ENCODE results near the gene RPP25L.

RPP25L gene

DNA sequence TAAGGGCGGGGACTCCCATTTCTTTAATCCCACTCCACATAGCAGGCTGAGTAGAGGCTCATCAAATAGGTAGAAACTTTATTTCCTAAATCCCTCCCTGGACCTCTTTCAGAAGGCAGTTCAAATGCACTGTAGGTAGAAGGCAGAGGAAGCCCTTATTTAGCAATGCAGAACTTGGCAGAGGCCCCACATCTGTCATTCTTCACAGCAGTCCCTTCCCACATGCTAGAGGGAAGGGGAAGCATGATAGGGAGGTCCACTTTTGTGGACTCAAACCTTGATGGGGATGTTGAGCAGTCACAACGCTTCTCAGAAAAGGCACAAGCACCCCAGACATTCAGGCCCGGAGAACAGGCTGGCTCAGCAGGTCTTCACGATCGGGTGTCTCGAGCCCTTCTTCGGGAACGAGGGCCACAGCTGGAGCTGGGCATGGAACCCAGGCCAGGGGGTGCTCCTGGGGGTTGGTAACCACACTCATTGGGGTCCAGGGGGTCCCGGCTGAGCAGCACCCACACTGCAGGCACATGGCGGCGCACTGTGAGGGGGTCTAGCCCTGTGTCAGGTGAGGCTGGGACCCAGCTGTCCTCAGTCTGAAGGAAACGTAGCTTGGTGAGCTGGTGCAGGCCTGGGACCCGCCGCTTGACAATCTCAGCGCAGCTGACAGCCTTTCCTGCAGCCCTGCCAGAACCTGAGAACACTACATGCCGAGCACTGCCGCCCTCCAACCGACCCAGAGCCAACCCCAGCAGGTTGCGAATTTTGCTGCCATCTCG is 1.3 kb downstream of the RPP25L start:
- DNase-seq: peak in 3 of 4 experiments; percentile 29 to 50 (median 31)

DNA sequence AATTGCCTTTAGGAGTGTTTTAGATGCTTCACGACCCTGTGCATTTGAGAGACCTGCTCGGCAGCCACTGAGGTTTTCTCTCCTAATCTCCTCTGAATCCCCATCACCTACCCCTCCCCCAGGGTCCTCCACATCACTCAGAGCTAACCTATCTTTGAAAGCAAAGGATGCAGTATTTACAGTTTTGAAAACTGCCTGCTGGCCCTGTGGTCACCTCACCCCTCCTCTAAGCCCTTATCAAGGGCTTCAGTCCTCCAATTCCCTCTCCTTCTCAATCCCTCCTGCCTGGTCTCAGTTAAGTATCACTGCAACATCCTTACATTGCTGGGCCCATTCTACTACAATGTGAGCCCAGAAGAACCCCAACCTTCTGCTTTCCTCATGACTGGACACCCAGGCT is 4.6 kb downstream of the RPP25L start:
- DNase-seq: no peak

DNA sequence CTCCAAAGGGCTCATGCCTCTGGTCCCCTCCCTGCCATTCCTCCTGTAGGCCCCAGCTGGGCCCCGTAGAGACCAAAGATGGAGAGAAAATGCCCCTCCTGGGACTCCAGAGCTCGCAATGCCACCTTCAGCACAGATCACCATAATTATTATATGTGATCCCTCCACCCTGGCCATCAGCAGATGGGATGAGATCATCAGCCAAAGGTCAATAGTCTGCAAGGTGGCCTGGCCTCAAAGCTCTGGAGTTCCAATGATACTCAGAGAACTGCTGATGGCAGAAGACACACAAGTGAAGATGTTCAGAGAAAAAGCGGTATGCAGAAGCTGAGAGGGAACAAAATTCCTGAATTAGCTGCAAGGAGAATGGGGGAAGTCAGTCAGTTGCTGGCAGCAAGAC is 5.0 kb downstream of the RPP25L start:
- no peak for DNase-seq

DNA sequence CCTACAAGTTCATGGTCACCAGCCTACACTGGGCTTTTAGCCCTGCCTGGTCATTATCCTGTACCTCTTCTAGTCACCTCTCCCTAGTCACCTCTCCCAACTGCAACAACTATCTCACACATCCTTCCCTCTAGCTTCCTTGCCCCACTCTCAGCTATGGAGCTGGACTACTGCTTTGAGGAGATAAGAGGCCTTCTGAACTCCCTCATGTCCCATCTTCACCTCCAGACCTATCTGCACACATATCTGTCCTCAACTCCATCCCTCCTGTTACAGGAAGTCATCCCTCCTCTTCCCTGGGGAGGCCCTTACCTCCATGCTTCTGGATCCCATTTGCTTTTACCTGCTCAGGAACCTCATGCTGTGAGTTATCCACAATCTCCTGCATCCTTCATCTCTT is 5.7 kb downstream of the RPP25L start:
- DNase-seq: no peak

DNA sequence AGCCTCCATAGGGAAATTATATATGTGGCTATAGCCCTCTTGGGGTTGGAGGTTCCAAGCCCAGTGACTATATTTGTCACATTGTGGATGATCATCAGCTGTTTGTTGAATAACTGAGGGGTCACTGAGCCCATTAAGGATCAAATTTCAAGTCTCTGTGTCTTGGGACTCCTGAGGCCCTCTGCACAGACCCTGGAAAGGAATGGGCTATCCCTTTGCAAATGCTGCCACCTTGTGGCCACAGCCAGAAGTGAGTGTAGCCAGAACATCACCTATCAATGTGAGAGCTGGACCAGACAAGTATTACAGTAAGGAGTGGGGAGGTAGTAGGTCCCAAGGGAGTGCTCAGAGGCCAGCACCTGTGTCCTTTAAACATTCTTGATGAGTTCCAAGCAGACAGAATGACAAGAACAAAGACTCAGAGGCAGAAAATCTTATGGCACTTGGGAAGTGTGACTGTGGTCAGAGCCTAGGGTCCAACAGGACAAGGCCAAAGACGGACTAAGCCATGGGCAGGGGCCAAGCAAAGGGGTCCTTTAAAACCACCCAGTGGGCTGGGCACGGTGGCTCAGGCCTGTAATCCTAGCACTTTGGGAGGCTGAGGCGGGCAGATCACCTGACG is 8.2 kb downstream of the RPP25L start:
- DNase-seq: peak; percentile 78 to 88 (median 85)

DNA sequence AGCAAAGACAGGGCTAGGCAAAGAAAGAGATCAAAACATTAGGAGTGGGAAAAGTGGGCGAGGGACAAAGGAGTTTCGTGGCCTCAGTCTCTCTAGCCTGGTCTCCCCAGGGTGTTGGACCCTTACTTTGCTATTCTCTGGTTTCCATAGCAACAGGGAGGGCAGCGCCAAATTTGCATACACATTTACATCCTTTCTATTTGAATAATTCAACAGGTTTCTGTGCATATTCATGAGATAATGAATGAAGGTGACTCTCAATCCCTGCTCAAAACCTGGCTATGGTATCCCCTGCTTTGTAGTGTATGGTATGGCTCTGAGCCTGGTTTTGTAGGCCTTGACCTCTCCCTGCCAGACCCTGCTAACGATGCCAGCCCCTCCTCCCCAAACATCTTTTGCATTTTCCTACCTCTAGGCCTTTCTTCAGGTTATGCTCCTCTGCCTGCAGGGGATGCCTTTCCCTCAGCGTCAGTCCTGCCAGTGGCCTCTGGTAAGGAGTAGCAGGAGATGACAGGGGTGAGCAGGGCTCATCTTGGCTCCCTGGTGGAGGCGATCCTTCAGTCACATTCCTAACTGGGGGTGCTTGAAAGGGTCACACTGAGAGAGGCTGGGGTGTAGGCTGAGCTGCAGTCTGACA is 9.8 kb downstream of the RPP25L start:
- DNase-seq: no peak

DNA sequence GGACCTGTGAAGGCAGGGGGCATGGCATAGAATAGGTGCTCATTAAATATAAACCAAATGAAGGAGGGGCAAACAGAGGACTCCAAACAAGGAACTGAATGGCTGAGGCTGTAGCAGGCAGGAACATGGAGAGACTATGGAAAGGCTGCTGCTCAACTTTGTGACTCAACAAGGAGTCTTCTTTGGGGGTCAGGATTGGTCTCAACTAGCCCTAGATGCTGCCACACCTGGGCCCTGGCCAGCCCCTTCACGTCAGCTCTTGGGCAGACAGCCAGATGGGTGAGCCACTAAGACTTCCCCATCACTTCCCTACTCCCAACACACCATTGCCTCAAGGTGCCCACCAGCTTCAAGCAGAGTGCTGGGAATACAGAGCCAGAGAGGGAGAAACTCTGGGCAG is 11.0 kb downstream of the RPP25L start:
- no peak for DNase-seq

DNA sequence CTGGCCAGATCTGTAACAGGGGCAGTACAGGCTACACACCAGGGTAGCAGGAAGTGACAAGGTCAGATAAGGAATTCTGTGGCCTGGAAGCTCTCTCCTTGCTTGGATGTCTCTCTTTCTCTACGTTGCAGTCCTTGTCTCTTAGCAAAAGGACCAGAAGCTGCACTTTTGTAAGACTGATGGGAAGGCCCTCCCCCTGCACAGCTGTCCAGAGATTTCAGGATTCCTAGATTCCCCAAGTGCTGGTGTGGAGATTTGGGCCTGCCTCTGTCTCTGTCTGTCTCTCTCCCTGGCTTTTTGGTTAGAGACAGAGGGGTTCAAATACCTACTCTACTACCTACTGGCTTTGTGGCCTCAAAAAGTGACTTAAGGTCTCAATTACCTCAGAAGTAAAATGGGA is 12.4 kb downstream of the RPP25L start:
- no peak for DNase-seq

DNA sequence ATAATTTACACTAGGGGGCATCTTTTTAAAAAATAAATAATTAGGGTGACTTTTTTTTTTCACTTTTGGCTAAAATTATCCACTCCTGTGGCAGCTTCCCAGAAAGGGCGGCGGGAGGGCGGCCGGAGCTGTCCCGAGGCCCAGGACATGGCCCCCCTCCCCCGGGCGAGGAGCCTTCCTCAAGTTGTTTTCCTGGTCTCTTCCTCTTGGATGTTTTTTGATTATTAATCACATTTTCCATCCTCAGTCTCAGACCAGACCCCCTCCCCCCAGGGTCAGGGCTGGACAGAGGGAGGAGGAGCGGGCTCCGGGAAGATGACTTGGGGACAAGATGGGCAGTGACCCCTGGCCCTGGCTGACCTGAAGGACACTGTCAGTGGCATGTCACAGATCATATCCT is 17.7 kb downstream of the RPP25L start:
- no peak for DNase-seq

DNA sequence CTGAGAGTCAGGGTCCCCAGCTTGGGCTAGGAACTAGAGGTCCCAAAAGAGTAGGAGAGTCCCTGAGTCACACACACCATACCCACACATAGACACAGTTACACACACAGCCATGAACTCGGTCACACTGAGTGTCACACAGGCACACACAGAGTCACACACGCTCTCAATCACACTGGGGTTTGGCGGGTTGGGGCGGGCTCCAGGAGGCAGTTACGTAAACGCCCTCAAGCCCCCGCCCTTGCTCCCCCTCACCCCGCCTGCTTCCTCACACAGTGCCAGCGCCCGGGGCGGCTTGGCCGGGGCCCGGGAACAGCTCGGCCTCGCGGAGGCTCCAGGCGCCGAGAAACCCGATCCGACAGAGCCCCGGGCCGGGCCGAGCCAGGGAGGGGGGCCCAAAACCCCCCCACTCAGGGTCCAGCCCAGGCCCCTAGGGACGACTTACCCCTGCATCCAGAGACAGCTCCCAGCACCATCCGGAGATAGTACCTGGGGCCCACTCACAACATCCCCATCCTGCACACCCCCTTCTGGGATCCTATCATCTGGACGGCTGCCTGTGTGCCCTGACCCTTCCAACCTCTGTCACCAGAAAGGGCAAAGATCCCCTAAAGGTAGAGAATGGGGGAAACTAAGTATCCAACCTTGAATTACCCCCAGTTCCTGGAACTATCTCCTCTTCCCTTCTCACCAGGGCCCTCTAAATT is 18.8 kb downstream of the RPP25L start:
- peak in 3 of 4 experiments; percentile 36 to 58 (median 39) for DNase-seq

DNA sequence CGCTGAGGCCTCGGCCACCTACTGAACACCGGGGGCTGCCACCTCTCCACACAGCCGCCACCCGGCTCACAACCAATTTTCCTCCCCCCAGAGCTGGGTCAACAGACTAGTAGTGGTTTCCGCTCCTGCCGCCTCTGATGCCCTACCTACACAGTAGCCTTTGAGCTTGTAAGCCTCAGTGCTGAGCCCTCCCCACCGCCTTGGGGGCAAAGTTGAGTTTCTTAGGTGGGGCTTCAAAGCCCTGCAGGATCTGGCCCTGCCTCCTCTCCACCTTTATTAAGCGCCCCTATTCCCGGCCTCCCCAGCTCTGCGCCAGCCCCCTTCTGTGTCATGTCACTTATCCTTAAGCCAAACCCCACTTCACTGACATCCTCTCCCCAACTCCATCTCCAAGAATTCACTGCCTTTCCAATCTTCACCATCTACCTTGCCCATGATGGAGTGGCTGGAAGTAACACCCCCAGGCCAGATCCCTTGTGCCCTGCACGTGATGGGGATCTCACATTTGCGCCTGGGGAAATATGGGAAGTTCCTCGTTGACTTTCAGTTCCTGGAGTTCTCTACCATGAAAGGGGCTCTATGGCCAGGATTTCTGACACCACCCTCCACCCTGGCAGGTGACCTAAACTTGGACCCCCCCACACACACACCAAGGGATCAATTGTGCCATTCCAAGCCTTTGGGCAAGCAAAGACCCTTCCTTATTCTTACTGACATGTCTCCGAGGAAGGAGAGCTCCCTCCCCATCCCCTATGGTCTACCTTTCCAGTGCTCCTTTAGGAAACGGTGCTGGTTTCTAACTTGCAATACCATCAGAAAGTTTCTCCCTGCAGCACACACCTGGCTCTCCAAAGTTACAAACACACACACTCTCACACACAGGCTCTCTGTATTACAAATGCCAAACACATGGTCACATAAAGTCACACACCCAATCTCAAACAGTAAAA is 19.7 kb downstream of the RPP25L start:
- peak; percentile 38 to 69 (median 54) for DNase-seq

DNA sequence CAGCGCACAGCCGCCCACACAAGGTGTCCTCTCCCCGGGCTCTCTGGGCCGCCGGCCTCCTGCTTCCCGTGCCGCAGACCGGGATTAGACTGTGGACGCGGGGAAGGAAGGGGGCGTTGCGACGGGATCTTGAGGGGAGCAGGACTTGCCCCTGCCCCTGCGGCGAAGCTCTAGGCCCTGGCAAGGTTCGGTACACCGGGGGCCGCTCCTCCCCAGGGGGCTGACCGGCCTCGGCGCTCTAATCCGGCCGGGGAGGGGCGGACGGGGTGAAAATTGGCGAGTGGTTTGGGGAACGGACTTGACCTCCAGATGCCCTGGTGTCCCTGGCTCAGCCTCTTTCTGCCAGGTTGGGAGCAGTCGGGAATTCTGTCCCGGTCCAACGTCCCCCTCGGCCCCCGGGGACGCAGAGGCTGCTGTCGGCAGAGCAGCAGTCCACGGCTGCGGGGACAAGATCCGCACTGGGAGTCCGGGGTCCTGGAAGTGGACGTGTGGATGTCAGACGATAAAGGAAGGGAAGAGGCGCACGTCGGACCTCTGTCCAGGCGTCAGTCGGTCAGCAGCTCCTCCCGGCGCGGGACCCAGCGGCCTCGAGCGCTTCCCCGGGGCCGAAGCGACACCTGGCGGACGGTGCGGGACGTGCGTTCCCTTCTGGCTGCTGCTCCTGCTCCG is 20.5 kb downstream of the RPP25L start:
- peak; percentile 82 to 94 (median 90) for DNase-seq

DNA sequence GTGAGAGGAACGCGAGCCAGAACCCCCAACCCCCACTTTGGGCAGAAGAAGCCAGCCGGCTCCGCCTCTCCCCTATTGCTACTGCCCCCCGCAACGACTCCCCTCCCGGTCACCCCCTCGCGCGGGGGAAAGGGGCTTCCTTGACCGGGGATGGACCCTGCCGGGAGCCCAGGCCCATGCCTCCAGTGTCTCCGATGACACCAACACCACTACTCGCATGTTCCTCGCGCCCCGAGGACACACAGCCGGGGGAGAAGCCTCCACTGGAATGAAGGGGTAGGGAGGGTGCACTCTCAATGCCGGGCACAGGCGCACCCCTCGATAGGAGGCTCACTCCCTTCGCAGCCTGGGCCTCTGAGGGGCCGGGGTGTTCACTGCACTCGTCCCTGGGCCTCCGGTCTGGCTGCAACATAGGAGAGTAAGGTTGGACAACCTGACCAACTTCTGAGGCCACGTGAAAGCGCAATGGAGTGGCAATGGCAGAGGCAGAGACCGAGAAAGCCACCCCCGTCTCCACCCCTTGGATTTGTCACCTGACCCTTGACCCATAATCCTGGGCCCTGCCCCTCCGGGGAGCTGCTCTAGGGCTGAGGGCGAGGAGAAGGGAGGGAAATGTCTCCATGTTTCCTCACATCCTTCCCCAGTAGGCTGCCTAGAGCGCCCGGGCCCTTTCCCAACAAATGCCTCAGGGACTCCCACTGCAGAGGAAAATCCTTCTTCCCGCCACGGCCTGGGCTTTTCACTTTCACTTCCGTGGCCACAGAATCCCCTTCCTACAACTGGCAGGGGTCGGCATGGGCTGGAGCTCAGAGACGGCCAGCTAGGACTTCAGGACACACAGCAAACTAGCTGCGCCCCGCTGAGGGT is 21.3 kb downstream of the RPP25L start:
- peak in 3 of 4 experiments; percentile 34 to 46 (median 35) for DNase-seq

DNA sequence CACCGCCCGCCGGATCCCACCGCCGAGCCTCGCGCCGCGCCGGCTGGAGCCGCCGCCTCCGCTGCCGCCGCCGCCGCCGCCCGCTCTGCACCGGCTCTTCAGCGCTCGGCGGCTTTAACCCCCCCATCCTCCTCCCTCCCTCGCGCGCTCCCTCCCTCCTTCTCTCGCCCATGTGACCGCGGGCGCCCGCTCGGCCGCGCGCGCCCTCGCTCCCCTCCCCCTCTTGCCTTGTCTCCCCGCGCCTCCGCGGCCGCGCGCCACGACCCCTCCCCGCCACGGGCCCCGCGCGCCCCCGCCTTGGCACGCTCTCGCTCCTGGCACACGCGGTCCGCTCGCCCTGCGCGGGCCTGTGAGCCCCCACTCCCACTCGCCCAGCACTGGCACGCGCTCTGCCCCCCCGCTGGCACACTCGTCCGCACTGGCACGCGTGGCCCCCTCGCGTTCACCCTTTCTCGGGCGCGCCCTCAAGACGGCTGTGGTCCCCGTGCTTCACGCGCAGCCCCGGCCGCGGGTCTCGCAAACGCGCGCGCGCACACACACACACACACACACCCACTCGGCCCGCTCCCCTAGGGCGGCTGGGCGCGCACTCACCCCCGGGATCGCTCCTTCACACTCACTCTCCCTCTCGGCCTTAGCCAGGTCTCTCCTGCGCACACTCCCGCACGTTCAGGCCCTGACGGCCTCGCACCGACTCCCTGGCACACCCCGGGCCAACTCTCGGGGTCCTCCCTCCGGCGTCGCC is 22.1 kb downstream of the RPP25L start, which contains the start of gene CNTFR:
Gene CNTFR (minus strand): TSS at position 89 of the 745 bp plus-strand sequence. CDS start 20,743 bp downstream, outside the sequence.
- DNase-seq: peak in 1 of 4 experiments; percentile 32

DNA sequence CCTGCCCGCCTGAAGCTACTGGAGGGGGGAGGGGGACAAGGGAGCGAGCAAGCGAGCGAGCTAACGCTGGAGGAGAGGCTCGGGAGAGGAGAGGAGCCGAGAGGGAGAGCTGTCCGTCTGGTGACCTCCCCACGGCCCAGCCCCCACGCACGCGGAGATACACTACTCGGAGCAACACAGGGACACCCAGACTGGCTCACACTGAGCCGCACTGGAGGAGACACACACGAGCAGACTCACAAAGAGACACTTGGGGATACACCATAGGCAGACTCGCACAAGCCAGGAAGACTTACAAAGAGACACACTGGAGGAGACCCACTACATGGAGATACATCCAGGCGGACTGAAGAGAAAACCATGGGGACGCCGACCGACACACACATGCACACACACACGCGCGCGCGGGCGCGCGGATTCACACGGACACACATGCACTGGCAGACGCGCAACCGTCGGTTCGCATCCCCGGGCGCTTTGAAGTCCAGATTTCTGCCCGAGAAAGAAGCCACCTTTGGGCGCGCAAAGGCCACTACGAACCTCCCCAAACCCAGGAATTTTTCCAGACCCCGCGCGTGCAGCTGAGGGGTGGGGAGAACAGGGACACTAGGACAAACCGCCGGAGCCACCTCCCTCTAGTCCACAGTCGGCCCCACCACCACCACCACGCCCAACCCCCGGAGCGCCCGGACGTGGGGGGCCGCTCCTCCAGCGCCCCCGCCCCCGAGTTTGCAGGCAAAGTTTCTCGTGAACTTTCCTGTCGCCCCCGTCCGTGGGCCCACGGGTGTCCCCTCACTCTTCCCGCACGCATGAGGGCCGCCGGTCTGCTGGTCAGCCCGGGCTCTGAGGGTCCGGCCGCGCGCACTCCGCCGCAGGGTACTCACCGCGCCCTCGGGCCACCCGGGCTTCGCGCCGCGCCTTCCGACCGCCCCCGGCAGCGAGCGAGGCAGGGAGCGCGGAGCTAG is 22.9 kb downstream of the RPP25L start:
- DNase-seq: peak in 1 of 4 experiments; percentile 22

DNA sequence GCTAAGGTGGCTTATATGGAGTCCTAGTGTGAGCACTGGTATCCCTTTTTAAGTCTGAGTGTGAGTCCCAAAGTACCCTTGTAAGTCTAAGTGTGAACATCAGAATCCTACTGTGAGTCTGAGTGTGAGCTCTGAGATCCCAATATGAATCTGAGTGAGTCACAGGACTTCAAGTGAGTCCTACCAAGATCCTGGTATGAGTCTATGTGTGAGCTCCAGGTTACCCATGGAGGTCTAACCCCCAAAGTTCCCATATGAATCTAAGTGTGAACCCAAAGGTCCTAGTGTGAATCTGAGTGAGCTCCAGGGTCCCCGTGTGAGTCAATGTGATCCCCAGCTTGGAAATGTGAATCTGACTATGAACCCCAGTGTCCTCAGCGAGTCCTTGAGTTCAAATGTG is 24.6 kb downstream of the RPP25L start:
- DNase-seq: no peak

DNA sequence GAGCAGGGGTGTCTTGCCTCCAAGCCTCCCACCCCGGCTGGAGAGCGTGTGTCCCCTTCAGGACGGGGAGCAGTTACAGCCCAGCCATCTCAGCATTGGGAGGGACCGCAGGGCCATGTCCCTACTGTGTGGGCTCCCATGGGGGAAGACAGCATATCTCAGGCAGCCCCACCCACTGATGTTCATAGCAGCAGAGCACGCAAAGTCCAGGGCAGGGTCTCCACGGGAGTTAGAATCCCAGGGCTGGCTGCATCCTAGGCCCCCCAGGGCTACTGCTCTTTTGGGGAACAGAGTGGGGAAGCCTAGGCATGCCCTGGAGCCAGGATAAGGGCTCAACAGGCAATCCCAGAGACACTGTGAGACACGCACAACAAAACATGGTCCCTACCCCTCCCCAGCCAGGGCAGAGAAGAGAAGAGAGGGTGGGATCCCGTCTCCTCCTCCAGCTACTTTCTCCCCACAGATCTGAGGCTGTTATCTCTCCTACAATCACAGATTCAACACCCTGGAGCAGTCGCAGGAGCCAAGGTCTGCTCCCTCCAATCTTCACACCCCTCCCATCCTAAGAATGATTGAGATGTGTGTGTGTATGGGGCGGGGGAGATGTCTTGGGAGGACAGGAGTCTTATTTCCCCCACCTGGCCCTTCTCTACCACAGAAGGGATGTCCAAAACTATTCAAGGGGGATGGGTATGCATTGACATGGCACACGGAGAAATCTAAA is 25.8 kb downstream of the RPP25L start:
- DNase-seq: no peak
